HFFc6 (cell line): ENCODE measurements around the gene GRIK4. TPM values are rescaled to one million over a fixed set of nuclear protein-coding genes. Genes with fewer than 3 reads are reported as not detected.
"Not testable (repeated sequence)": the region's sequence is repeated elsewhere in the genome, so short reads cannot be mapped to it uniquely, and the experiment has no call there.

Experiments used
- DNase-seq: peaks from one replicate; pipeline ENCODE4 v3.0.0-alpha.2; 2018
- H3K27ac Mint-ChIP-seq: 2 replicates; pipeline ENCODE4 v1.8.0; 2020; ENCODE audit warnings: mild to moderate bottlenecking, mixed read lengths
- H3K27me3 Mint-ChIP-seq: 2 replicates; pipeline ENCODE4 v1.8.0; 2021; ENCODE audit warnings: mild to moderate bottlenecking, moderate library complexity, mixed read lengths; ENCODE audit not compliant: insufficient read depth
- H3K36me3 Mint-ChIP-seq: 2 replicates; pipeline ENCODE4 v1.8.0; 2021; ENCODE audit warnings: low read depth, mixed read lengths
- H3K4me1 Mint-ChIP-seq: 2 replicates; pipeline ENCODE4 v1.8.0; 2020; ENCODE audit warnings: low read depth, mixed read lengths
- H3K4me3 Mint-ChIP-seq: 2 replicates; pipeline ENCODE4 v1.8.0; 2020; ENCODE audit warnings: mild to moderate bottlenecking, moderate library complexity, mixed read lengths
- H3K9me3 Mint-ChIP-seq: 2 replicates; pipeline ENCODE4 v1.8.0; 2020; ENCODE audit warnings: mild to moderate bottlenecking, mixed read lengths
- CTCF ChIP-seq: fragments of 200-600 bp; sonication (generic); IDR thresholded peaks from 2 replicates; pipeline ENCODE4 v1.5.0; 2021; ENCODE audit warnings: antibody characterized with exemption, mild to moderate bottlenecking
- total RNA-seq, 6 experiments: library from RNA; stranded (reverse); fragmentation: NEBNext Ultra II Directional; extraction: Animal tissue kit (Norgen Biotek cat#: 25700); gene quantifications; 2 replicates in 1 of 6; 3 replicates in 5 of 6; pipeline ENCODE4 v1.2.3, GENCODE V29; 2021

The GRIK4 gene
- total RNA-seq, 6 experiments from 2014 or later: not detected

- Mint-ChIP-seq H3K9me3 (0 out of 2 replicates have a peak, but pooled peaks cover under 1% of the 10 kb centered on the region), H3K27me3 (peaks cover 56% of the 10 kb centered on the region), H3K27ac (no peak overlapping the region), H3K4me3 (no peak overlapping the region), H3K4me1 (no peaks in the 10 kb centered on the region), H3K36me3 (no peaks in the 10 kb centered on the region)
- DNase-seq: no peak
- no peak for TF ChIP-seq CTCF
Measured at GRCh38 chr11:120577624-120578363, 66.2 kb downstream of the GRIK4 start.

GRCh38 chr11:120578596-120579154 lies 67.1 kb downstream of the GRIK4 start:
- Mint-ChIP-seq H3K27me3 (peaks cover 51% of the 10 kb centered on the region), H3K27ac (no peak overlapping the region), H3K4me3 (no peak overlapping the region), H3K36me3 (no peaks in the 10 kb centered on the region), H3K9me3 (peaks cover 8% of the 10 kb centered on the region; the same call in 1 of the 2 replicates), H3K4me1 (no peaks in the 10 kb centered on the region)
- DNase-seq: no peak
- TF ChIP-seq CTCF: no peak

- H3K27me3 Mint-ChIP-seq: peaks cover 48% of the 10 kb centered on the region
- H3K4me3 Mint-ChIP-seq: no peak overlapping the region
- no peak for TF ChIP-seq CTCF
- no peak for DNase-seq
- H3K27ac Mint-ChIP-seq: no peak overlapping the region
- H3K4me1 Mint-ChIP-seq: no peaks in the 10 kb centered on the region
- peaks cover 8% of the 10 kb centered on the region; the same call in 1 of the 2 replicates for H3K9me3 Mint-ChIP-seq
- no peaks in the 10 kb centered on the region for H3K36me3 Mint-ChIP-seq
Measured at GRCh38 chr11:120579611-120580031, 68.1 kb downstream of the GRIK4 start.

GRCh38 chr11:120581313-120581712 lies 69.8 kb downstream of the GRIK4 start:
- peaks cover 46% of the 10 kb centered on the region for H3K27me3 Mint-ChIP-seq

GRCh38 chr11:120582535-120582934 lies 71.0 kb downstream of the GRIK4 start:
- H3K4me1 Mint-ChIP-seq, H3K36me3 Mint-ChIP-seq, H3K27ac Mint-ChIP-seq, DNase-seq, H3K9me3 Mint-ChIP-seq, H3K4me3 Mint-ChIP-seq: not testable (repeated sequence)
- peaks cover 43% of the 10 kb centered on the region for H3K27me3 Mint-ChIP-seq

More at GRCh38 chr11:120581313-120581712, 69.8 kb downstream of the GRIK4 start:
- H3K27ac Mint-ChIP-seq: no peak overlapping the region
- peaks cover 8% of the 10 kb centered on the region; the same call in 1 of the 2 replicates for H3K9me3 Mint-ChIP-seq
- no peak for DNase-seq
- H3K4me3 Mint-ChIP-seq: no peak overlapping the region
- no peaks in the 10 kb centered on the region for H3K36me3 Mint-ChIP-seq
- H3K4me1 Mint-ChIP-seq: no peaks in the 10 kb centered on the region
- TF ChIP-seq CTCF: no peak

- no peak overlapping the region for H3K27ac Mint-ChIP-seq
- peaks cover 8% of the 10 kb centered on the region; the same call in 1 of the 2 replicates for H3K9me3 Mint-ChIP-seq
- H3K36me3 Mint-ChIP-seq: no peaks in the 10 kb centered on the region
- no peaks in the 10 kb centered on the region for H3K4me1 Mint-ChIP-seq
- H3K27me3 Mint-ChIP-seq: peaks cover 32% of the 10 kb centered on the region
- DNase-seq: no peak
- no peak overlapping the region for H3K4me3 Mint-ChIP-seq
- no peak for TF ChIP-seq CTCF
Measured at GRCh38 chr11:120586072-120586471, 74.5 kb downstream of the GRIK4 start.
